Tibial nerve (tissue), 4 donors: ENCODE data around the gene PRORP.

ENCODE experiments used
- CTCF ChIP-seq, 5 experiments: fragments of 200-600 bp in 3 of 5; fragments of 450-650 bp in 2 of 5; sonication (generic) in 3 of 5; IDR thresholded peaks; one replicate each; pipeline ENCODE4 v1.5.1; 2016 to 2019; ENCODE audit warnings: antibody characterized with exemption in 5 of 5, mild to moderate bottlenecking in 3 of 5, moderate library complexity in 2 of 5
- EP300 ChIP-seq, 2 donors: sonication (generic); formaldehyde crosslinking; IDR thresholded peaks; one replicate each; pipeline ENCODE4 v1.6.1; 2017; ENCODE audit warnings: antibody characterized with exemption in 2 of 2, mild to moderate bottlenecking in 1 of 2
- POLR2A ChIP-seq, 2 donors: fragments of 450-650 bp; IDR thresholded peaks; one replicate each; pipeline ENCODE4 v1.6.1; 2017; ENCODE audit warnings: antibody characterized with exemption in 2 of 2, mild to moderate bottlenecking in 2 of 2, moderate library complexity in 2 of 2

GRCh38 chr14:35161231-35161630 lies 38.9 kb downstream of the PRORP start:
- TF ChIP-seq CTCF (IDR thresholded peaks at IDR 0.05): no peak
- no peak for TF ChIP-seq POLR2A (IDR thresholded peaks at IDR 0.05)
- TF ChIP-seq EP300 (IDR thresholded peaks at IDR 0.05): no peak
